ENCODE results near the gene DDX39B. TPM values are rescaled to one million over a fixed set of nuclear protein-coding genes. Genes with fewer than 3 reads are reported as not detected.

Gene DDX39B
- total and polyA plus RNA-seq, 9 of the 15 experiments (the other 6 are each of a cell fraction or from before 2014, with no cell fraction given), result 479 to 869 (median 592) TPM

GRCh38 chr6:31558631-31559500 is 17.1 kb upstream of the DDX39B start (continued):
- no peak for TF ChIP-seq SNAPC5 (CRISPR knock-in tag; IDR thresholded peaks at IDR 0.05)
- no peak for TF ChIP-seq BCLAF1 (IDR thresholded peaks at IDR 0.05; ENCODE audit: borderline replicate concordance in 1 of 2, control insufficient read depth in 1 of 2, low read depth in 2 of 2, low read length in 1 of 2)
- TF ChIP-seq FOXK1 (CRISPR knock-in tag; IDR thresholded peaks at IDR 0.05; ENCODE audit: borderline replicate concordance), result no peak
- TF ChIP-seq ILK (tag; IDR thresholded peaks at IDR 0.05; ENCODE audit: borderline replicate concordance, low read depth), result no peak
- TF ChIP-seq U2AF2 (optimal IDR thresholded peaks at IDR 0.05; ENCODE audit: low read depth, low read length), result no peak
- TF ChIP-seq PREB (CRISPR knock-in tag; IDR thresholded peaks at IDR 0.05), result no peak
- no peak for TF ChIP-seq U2AF1 (optimal IDR thresholded peaks at IDR 0.05; ENCODE audit: low read depth, low read length)
- no peak for TF ChIP-seq NELFE (IDR thresholded peaks at IDR 0.05; ENCODE audit: insufficient read depth, insufficient read length)
- no peak for TF ChIP-seq CLOCK (CRISPR knock-in tag; IDR thresholded peaks at IDR 0.05; ENCODE audit: borderline replicate concordance)
- TF ChIP-seq FOSL1 (tag; conservative IDR thresholded peaks at IDR 0.05), result peak; percentile 50
- no peak for TF ChIP-seq FIP1L1 (IDR thresholded peaks at IDR 0.05; ENCODE audit: low read depth, low read length, poor library complexity, severe bottlenecking)
- TF ChIP-seq ZSCAN29 (IDR thresholded peaks at IDR 0.05), result no peak
- TF ChIP-seq ZBED1 (IDR thresholded peaks at IDR 0.05), result no peak
- TF ChIP-seq HSF4 (CRISPR knock-in tag; IDR thresholded peaks at IDR 0.05; ENCODE audit: borderline replicate concordance), result 0 out of 2 replicates have a peak, but pooled peaks have one; percentile 47
